PC-9 (cell line): Measurements from ENCODE around the gene DHX38.

Experiments
- EZH2 ChIP-seq: fragments of 200-600 bp; sonication (generic); IDR thresholded peaks from 2 replicates; pipeline ENCODE4 v1.8.0; 2017; ENCODE audit warnings: antibody characterized with exemption, low read depth
- TF ChIP-seq, protein P1 (sequence below): fragments of 200-600 bp; sonication (generic); conservative IDR thresholded peaks from 2 replicates; pipeline ENCODE4 v1.6.1; 2017; ENCODE audit warnings: mixed run types, antibody characterized with exemption, mild to moderate bottlenecking, moderate library complexity

DNA sequence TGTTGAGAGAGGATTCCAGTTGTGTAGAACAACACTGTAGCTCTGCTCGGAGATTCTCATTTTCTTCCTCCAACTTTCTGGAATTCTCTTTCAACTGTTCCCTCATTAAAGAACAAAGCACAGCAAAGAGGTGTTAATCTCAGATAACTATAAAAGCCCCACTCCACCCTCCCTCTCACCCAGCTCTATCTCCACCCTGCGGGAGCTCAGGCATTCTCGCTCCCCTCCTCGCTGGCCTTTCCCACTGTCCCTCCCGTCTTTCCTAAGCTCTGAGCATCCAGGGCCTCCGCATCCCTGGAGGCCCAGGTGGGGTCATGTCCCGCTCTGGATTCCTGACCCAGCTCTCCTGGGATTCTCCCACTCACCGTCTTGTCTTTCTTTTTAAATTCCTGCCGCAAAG, 35.1 kb downstream of the DHX38 start:
- TF ChIP-seq, protein P1, sequence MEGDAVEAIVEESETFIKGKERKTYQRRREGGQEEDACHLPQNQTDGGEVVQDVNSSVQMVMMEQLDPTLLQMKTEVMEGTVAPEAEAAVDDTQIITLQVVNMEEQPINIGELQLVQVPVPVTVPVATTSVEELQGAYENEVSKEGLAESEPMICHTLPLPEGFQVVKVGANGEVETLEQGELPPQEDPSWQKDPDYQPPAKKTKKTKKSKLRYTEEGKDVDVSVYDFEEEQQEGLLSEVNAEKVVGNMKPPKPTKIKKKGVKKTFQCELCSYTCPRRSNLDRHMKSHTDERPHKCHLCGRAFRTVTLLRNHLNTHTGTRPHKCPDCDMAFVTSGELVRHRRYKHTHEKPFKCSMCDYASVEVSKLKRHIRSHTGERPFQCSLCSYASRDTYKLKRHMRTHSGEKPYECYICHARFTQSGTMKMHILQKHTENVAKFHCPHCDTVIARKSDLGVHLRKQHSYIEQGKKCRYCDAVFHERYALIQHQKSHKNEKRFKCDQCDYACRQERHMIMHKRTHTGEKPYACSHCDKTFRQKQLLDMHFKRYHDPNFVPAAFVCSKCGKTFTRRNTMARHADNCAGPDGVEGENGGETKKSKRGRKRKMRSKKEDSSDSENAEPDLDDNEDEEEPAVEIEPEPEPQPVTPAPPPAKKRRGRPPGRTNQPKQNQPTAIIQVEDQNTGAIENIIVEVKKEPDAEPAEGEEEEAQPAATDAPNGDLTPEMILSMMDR: no peak
- no peak for TF ChIP-seq EZH2
